Panc1 (cell line): ENCODE measurements around the gene DYNC1H1. TPM values are rescaled to one million over a fixed set of nuclear protein-coding genes. Genes with fewer than 3 reads are reported as not detected.

Source experiments
- ATAC-seq: fragments of 200-7000 bp; cut with Tn5 transposase; 2 replicates; pipeline ENCODE4 v1.9.1; 2020; ENCODE audit warnings: mild to moderate bottlenecking, moderate library complexity
- BruUV-seq: library from RNA; stranded (reverse); fragments of 400-500 nt; replicated peaks from 2 replicates; lab custom pipeline; 2021; lab: Mats Ljungman, UMichigan
- CTCF ChIA-PET: fragments of 300-600 bp; sonication (Branson Sonifier 250); formaldehyde crosslinking; loops from one replicate; lab custom pipeline; 2022; ENCODE audit warnings: antibody characterized with exemption; lab: Charles Lee
- POLR2A ChIA-PET: fragments of 300-600 bp; sonication (Branson Sonifier 250); formaldehyde crosslinking; loops from one replicate; lab custom pipeline; 2022; ENCODE audit warnings: antibody characterized with exemption; lab: Charles Lee
- DNase-seq: peaks from one replicate; pipeline ENCODE4 v3.0.0-alpha.2; 2010; ENCODE audit warnings: low read depth, low spot score
- H3K27ac ChIP-seq: 2 replicates; pipeline ENCODE4 v1.5.1; 2011; ENCODE audit warnings: mild to moderate bottlenecking, low read length, inconsistent platforms
- H3K27me3 ChIP-seq: fragments of 200-500 bp; sonication (Bioruptor generic); 2 replicates; pipeline ENCODE4 v1.6.0; 2014; ENCODE audit warnings: low read length, inconsistent platforms; ENCODE audit not compliant: control insufficient read depth, insufficient read depth
- H3K36me3 ChIP-seq: fragments of 200-500 bp; sonication (Bioruptor generic); 2 replicates; pipeline ENCODE4 v1.5.1; 2014; ENCODE audit warnings: inconsistent platforms, mild to moderate bottlenecking, low read length, moderate library complexity; ENCODE audit not compliant: control insufficient read depth, insufficient read depth
- H3K4me1 ChIP-seq: 2 replicates; pipeline ENCODE4 v1.5.1; 2011; ENCODE audit warnings: inconsistent platforms, mild to moderate bottlenecking, low read length, moderate library complexity; ENCODE audit not compliant: control insufficient read depth, insufficient read depth
- H3K4me3 ChIP-seq, 2 experiments: 2 replicates each; pipeline ENCODE4 v1.5.1; 2011 to 2012; ENCODE audit warnings: low read depth in 2 of 2, low read length in 2 of 2, mild to moderate bottlenecking in 2 of 2, inconsistent platforms in 1 of 2, moderate library complexity in 1 of 2
- H3K9me3 ChIP-seq: fragments of 200-500 bp; sonication (Bioruptor generic); 2 replicates; pipeline ENCODE4 v1.5.1; 2014; ENCODE audit warnings: low read depth, mild to moderate bottlenecking, inconsistent platforms, low read length, moderate library complexity; ENCODE audit not compliant: control insufficient read depth, insufficient read depth
- POLR2AphosphoS5 ChIP-seq: IDR thresholded peaks from 2 replicates; pipeline ENCODE4 v1.6.1; 2012; ENCODE audit warnings: mild to moderate bottlenecking, low read depth, low read length, moderate library complexity
- SIN3A ChIP-seq: IDR thresholded peaks from 2 replicates; pipeline ENCODE4 v1.6.1; 2012; ENCODE audit warnings: low read depth, mild to moderate bottlenecking, low read length, moderate library complexity, borderline replicate concordance; ENCODE audit not compliant: insufficient read depth
- TCF7L2 ChIP-seq: IDR thresholded peaks from 2 replicates; pipeline ENCODE4 v1.6.1; 2011; ENCODE audit warnings: mild to moderate bottlenecking, low read depth, low read length, inconsistent platforms
- in situ Hi-C: cut with HindIII; loops from 2 replicates; pipeline ENCODE4 v1.10.0; 2016; ENCODE audit warnings: low sequenced_read_pairs, low pct_unique_long_range_greater_than_20kb
- intact Hi-C: fragments of 100-400 bp; cut with micrococcal nuclease; formaldehyde crosslinking; loops from one replicate; pipeline ENCODE4 v1.10.0; 2022; ENCODE audit not compliant: unreplicated experiment
- total RNA-seq: library from RNA; stranded (reverse); gene quantifications from one replicate; pipeline ENCODE4 v1.2.1, GENCODE V29; 2021; ENCODE audit not compliant: unreplicated experiment
- TF ChIP-seq, protein P1 (sequence below), 2 experiments: IDR thresholded peaks; 2 replicates each; pipeline ENCODE4 v1.6.1; 2011 to 2012; ENCODE audit warnings: low read depth in 2 of 2, control low read depth in 1 of 2, low read length in 1 of 2, mild to moderate bottlenecking in 1 of 2, moderate library complexity in 1 of 2; ENCODE audit not compliant: insufficient read depth in 1 of 2
- TF ChIP-seq, protein P2 (sequence below): fragments of 450-650 bp; IDR thresholded peaks from 2 replicates; pipeline ENCODE4 v1.5.1; 2017; ENCODE audit warnings: mild to moderate bottlenecking

Gene DYNC1H1
- total RNA-seq, 1 experiment from 2014 or later = 382 TPM

DNA sequence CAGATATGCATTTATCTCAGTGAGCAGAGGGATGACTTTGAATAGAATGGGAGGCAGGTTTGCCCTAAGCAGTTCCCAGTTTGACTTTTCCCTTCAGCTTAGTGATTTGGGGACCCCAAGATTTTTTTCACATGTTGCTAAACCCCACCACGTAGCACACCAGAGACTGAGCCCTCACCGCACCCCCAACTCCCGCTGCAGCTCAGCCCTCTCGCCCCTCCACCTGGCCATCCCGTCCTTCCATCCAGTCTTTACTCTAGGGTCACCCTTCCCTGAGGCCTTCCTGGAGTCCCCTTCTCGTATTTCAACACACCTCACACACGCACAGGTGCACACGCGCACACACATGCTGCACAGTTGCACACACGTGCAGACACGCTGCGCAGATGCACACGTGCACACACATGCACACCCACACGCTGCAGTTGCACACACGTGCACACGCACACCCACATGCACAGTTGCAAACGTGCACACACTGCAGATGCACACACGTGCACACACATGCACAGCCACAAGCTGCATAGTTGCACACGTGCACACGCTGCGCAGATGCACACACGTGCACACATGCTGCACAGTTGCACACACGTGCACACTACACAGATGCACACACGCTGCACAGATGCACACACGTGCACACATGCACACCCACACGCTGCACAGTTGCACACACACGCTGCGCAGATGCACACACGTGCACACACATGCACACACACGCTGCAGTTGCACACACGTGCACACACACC, 92.5 kb downstream of the DYNC1H1 start:
- ChIA-PET CTCF (no interaction called here), POLR2A (no interaction called here)
- Histone ChIP-seq H3K4me3 (no peak overlapping the region), H3K36me3 (no peaks in the 10 kb centered on the region), H3K27me3 (no peaks in the 10 kb centered on the region), H3K27ac (no peak overlapping the region), H3K4me1 (no peaks in the 10 kb centered on the region), H3K9me3 (no peaks in the 10 kb centered on the region)
- DNase-seq (no peak), ATAC-seq (no peak)
- BruUV-seq = no TSS peak
- TF ChIP-seq TCF7L2 (no peak), POLR2AphosphoS5 (no peak), SIN3A (no peak)
- TF ChIP-seq, protein P1, sequence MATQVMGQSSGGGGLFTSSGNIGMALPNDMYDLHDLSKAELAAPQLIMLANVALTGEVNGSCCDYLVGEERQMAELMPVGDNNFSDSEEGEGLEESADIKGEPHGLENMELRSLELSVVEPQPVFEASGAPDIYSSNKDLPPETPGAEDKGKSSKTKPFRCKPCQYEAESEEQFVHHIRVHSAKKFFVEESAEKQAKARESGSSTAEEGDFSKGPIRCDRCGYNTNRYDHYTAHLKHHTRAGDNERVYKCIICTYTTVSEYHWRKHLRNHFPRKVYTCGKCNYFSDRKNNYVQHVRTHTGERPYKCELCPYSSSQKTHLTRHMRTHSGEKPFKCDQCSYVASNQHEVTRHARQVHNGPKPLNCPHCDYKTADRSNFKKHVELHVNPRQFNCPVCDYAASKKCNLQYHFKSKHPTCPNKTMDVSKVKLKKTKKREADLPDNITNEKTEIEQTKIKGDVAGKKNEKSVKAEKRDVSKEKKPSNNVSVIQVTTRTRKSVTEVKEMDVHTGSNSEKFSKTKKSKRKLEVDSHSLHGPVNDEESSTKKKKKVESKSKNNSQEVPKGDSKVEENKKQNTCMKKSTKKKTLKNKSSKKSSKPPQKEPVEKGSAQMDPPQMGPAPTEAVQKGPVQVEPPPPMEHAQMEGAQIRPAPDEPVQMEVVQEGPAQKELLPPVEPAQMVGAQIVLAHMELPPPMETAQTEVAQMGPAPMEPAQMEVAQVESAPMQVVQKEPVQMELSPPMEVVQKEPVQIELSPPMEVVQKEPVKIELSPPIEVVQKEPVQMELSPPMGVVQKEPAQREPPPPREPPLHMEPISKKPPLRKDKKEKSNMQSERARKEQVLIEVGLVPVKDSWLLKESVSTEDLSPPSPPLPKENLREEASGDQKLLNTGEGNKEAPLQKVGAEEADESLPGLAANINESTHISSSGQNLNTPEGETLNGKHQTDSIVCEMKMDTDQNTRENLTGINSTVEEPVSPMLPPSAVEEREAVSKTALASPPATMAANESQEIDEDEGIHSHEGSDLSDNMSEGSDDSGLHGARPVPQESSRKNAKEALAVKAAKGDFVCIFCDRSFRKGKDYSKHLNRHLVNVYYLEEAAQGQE (IDR thresholded peaks at IDR 0.05; ENCODE audit: insufficient read depth in 1 of 2, low read depth in 2 of 2, low read length in 1 of 2) = no peak
- TF ChIP-seq, protein P2, sequence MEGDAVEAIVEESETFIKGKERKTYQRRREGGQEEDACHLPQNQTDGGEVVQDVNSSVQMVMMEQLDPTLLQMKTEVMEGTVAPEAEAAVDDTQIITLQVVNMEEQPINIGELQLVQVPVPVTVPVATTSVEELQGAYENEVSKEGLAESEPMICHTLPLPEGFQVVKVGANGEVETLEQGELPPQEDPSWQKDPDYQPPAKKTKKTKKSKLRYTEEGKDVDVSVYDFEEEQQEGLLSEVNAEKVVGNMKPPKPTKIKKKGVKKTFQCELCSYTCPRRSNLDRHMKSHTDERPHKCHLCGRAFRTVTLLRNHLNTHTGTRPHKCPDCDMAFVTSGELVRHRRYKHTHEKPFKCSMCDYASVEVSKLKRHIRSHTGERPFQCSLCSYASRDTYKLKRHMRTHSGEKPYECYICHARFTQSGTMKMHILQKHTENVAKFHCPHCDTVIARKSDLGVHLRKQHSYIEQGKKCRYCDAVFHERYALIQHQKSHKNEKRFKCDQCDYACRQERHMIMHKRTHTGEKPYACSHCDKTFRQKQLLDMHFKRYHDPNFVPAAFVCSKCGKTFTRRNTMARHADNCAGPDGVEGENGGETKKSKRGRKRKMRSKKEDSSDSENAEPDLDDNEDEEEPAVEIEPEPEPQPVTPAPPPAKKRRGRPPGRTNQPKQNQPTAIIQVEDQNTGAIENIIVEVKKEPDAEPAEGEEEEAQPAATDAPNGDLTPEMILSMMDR = no peak
- in situ Hi-C loops (no loop called here), intact Hi-C loops (no loop called here)

DNA sequence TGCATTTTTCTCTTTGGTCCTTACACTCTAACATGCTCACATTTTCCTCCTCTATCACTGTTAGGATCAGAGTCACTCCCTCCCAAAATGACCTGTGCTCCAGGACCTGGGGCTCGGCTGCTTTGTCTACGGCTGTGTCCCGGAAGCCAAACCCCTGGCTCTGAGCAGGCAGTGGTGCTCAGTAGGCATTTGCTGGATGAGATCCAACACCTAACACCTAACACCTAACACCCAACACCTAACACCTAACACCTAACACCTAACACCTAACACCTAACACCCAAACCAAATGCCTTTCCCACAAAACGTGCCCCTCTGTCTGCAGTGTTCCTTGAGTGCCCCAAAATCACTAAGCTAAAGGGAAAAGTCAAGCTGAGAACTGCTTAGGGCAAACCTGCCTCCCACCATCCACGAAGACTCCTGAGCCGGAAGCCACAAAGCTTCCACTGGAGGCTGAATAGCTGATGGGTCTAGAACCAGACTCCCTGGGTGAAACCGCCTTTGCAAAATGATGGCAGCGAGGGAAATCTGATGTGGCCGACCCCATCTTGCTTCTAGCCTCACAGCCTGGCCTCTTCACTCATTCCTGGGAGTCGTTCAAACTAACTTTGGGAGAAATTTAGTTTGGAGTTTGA, 93.2 kb downstream of the DYNC1H1 start:
- H3K27ac ChIP-seq = no peak overlapping the region
- intact Hi-C loops (no loop called here), in situ Hi-C loops (no loop called here)
- POLR2A ChIA-PET = no interaction called here
- no peaks in the 10 kb centered on the region for H3K4me1 ChIP-seq
- TF ChIP-seq, protein P1 (IDR thresholded peaks at IDR 0.05; ENCODE audit: insufficient read depth in 1 of 2, low read depth in 2 of 2, low read length in 1 of 2) = no peak
- DNase-seq (no peak), ATAC-seq (0 out of 2 replicates have a peak, but pooled peaks have one; percentile 50)
- no peak overlapping the region for H3K4me3 ChIP-seq
- no TSS peak for BruUV-seq
- no peaks in the 10 kb centered on the region for H3K36me3 ChIP-seq
- H3K27me3 ChIP-seq = no peaks in the 10 kb centered on the region
- no peaks in the 10 kb centered on the region for H3K9me3 ChIP-seq
- CTCF ChIA-PET = no interaction called here
